Femur (tissue), 1 donor: ENCODE data around the gene FLNC.

ENCODE experiments used
- DNase-seq: peaks from one replicate; pipeline ENCODE4 v3.0.0-alpha.2; 2017

Gene FLNC

DNA sequence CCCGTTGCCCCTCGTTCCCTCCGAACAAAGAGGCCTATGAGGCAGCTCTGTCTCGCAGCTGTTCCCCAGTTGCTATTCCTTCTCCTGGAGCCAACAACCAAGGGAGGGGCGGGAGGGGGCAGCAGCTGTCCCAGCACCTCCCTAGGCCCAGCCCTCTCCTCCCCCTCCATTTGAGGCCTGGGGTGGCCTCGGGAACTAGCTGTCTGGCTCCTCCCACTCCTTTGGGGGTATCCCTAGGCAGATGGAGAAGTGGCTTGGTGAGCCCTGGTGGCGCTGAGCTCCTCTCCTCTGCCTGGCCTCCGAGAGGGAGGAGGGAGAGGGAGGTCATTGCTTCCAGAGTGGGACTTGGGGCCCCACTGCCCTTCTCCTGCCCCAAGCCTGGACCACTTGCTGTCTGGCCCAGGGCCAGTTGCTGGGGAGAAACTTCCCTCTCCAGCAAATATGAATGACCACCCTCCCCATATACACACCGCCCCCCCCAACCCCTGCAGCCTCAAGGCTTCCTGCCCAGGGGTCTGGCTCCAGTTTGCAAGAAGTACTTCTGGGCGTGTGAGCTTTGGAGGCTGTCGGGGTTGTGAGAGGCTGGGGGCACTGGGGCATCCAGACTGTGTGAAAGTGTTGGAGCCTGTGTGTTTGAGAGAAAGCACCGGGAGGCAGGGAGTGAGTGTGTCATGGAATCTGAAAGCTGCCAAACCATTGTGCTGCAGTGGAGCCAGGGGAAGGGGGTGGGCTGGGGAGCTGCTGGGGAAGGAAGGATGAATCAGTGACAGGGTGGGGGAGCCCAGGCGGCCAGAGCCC, 3.1 kb downstream of the FLNC start:
- peak; percentile 94 for DNase-seq

DNA sequence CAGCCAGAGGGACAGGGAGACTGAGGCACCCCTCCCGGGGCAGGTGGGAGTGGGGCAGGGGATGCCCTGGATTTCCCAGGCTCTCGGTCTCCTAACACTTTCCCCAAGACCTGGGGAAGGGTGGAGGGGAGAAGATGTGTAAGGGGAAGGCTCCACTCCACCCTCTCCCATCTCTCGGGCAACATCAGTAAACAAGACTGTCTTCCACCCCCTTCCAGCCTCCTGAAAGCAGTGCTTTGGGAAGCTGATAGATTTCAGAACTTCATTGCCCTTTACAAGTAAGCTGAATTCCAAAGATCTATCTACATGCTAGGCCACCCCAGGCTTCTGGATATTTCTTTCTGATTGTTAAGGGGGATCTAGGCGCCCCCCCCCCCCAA, 3.7 kb downstream of the FLNC start:
- DNase-seq = no peak

DNA sequence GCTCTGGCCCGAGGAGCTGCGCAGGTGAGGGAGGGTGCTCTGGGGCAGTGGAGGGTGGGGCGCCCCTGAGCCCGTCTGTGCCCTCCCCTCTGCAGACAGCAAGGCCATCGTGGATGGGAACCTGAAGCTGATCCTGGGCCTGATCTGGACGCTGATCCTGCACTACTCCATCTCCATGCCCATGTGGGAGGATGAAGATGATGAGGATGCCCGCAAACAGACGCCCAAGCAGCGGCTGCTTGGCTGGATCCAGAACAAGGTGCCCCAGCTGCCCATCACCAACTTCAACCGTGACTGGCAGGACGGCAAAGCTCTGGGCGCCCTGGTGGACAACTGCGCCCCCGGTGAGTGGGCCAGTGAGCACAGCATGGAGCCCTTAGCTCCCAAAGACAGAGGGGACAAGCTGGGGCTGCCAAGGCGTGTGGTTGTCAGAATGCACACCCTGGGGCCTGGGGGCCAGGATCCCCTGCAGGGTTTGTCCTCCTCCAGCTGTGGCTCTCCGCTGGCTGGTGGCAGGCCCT, 5.1 kb downstream of the FLNC start:
- DNase-seq = peak; percentile 17

DNA sequence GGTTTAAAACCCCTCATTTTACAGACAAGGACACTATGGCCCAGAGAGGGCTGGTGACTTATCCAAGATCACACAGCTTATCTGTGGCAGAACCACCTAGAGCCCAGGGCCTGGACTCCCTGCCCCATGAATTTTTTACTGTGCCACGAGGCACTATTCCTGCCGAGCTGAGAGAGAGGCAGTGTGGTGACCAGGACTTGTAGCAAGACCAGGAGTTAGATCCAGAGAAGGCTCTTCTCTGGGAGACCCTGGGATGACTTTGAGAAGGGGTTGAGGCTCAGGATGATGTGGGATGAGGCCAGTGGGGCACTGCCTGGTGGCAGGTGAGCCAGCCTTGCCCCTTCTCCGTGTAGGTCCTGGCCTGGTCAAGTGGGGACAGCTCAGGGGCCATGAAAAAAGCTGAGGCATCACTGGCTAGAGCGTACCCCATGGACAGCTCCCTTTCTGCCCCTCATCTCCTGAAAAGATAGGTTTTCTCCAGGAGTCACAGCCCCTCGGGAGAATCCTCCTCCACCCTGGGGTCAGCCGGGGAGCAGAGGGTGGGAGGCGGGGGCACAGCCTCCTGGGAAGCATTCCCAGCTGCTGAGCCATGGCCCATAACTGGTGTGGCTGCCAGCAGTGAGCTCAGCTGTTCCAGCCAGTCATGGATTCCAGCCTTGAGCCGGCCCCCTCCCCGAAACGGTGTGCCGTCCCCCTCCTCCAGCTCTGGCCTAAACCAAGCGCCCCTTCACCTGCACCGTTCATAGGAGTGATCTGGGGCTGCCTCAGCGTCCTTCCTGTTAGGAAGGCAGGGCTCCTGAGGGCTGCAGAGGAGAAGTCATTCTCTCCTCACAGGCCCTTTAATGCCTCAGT, 5.8 kb downstream of the FLNC start:
- DNase-seq = peak; percentile 83

DNA sequence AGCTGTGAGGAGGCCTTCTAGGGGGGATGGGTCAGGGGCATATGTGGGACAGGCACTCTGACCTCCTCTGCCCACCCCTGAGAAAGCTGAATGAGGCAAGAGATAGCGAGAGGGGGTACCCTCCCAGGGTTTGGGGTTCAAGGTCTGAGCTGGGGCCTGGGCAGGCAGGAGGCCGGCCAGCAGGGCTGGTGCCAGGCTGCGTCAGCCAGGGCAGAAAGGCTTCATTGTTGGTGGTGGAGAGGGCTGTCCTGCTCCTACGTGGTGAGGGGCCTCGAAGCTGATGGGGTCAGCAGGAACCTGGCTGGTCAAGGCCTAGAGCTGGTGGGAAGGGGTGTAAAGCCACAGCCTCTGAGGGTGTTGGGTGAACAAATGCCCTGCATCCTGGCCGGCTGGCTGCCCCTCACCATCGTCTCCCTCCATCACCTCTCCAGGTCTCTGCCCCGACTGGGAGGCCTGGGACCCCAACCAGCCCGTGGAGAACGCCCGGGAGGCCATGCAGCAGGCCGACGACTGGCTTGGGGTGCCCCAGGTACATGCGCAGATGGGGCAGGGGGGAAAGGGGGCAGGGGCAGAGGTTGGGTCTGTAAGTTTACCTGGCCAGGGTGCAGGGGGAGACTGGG, 6.6 kb downstream of the FLNC start:
- no peak for DNase-seq

DNA sequence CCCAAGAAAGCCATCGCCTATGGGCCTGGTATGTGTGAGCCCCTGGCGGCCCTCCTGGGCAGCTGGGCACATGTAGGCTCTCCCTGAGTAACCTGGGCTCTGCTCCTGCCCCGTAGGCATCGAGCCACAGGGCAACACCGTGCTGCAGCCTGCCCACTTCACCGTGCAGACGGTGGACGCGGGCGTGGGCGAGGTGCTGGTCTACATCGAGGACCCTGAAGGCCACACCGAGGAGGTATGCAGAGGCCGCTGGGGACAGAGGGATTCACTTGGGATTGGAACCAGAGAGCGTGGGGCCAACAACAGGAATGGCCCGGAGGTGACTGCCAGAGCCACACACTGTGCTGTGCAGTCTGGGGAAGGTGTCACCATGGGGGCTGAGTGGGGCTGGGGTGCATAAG, 7.3 kb downstream of the FLNC start:
- DNase-seq = no peak

DNA sequence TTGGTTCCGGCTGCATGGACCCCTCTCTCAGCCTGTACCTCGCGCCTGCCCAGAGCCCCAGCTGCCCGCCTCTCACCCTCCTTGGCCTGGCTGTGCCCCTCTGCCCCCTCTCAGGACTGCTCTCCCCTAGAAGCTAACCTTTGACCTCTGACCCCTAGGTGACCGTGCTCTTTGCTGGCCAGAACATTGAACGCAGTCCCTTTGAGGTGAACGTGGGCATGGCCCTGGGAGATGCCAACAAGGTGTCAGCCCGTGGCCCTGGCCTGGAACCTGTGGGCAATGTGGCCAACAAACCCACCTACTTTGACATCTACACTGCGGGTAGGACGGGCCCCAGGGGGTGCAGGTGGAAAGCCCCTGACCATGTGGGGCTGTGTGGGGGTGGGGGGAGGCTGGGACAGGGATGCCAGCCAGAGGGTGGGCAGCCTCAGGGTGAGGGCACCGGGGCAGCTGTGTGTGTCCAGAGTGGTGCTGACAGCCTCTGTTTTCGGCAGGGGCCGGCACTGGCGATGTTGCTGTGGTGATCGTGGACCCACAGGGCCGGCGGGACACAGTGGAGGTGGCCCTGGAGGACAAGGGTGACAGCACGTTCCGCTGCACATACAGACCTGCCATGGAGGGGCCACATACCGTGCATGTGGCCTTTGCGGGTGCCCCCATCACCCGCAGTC, 8.0 kb downstream of the FLNC start:
- DNase-seq = no peak

DNA sequence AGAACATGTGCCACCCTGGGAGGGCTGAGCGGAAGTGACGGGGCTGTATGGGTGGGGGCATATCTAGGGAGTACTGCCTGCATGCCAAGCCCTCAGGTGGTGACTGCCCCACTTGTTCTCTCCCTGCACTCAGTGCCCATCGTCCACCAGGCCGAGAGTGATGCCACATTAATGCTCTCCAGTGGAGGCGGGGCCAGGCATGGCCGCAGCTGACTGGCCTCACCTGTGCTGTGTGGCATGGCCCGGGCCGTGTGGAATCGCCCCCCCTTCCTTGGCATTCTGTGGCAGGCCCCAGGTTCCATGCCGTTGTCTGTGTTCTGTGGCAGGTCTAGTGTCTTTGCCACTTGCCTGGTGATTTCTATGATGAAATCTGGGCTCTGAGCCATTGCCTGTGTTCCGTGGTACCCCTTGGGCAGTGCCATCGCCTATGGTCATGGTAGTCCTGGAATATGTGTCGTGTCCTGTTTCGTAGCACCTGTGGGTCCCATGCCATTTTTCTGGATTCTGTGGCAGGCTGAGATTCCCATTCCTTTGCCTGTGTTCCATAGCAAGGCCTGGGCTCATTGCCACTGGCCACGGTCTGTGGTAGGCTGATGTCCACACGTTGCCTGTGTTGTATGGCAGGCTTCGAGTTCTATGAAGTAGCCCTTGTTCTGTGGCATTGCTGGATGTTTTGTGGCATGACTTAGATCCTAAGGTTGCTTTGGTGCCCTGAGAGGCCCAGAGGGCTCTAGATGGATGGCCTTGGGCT, 8.9 kb downstream of the FLNC start:
- no peak for DNase-seq

DNA sequence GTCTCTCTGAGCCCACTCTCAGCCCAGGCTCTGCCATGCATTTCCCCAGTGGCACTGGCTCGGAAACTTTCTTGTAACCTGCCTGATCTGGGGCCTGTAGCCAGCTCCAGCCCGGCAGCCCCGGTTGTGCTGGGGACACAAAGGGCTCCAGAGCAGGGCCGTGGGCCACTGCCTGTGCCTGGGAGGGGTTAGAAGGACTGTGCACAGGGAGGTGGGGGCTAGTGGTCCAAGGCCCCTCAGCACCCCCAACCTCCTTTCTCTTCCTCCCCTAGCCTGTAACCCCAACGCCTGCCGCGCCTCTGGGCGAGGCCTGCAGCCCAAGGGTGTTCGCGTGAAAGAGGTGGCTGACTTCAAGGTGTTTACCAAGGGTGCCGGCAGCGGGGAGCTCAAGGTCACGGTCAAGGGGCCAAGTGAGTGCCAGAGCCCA, 9.6 kb downstream of the FLNC start:
- DNase-seq = no peak

DNA sequence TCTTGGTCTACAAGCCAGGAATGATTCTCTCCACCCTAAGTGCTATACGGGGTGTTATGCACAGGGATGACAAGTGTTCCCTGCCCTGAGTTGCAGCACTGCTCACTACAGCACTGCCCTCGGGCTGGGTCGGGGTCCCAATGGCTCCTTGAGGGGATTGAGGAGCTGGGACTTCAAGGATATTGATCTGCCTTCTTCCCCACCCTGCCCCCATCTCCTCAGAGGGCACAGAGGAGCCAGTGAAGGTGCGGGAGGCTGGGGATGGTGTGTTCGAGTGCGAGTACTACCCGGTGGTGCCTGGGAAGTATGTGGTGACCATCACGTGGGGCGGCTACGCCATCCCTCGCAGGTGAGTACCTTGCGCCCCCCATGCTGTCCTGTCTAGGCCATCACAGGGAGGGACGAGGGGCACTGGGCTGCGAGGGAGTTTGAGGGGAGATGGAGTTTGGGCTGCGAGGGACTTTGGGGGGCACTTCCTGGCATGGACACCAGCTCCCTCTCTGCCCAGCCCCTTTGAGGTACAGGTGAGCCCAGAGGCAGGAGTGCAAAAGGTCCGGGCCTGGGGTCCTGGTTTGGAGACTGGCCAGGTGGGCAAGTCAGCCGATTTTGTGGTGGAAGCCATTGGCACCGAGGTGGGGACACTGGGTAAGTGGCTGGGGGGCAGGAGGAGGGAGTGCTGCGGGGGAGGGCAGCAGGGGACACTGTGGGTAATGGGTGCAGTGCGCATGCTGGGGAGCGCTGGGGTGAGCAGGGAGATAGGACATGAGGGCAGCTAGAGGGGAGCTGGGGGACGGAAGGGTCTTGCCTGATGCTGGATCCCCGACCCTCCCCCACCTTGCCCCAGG, 10.3 kb downstream of the FLNC start:
- no peak for DNase-seq

DNA sequence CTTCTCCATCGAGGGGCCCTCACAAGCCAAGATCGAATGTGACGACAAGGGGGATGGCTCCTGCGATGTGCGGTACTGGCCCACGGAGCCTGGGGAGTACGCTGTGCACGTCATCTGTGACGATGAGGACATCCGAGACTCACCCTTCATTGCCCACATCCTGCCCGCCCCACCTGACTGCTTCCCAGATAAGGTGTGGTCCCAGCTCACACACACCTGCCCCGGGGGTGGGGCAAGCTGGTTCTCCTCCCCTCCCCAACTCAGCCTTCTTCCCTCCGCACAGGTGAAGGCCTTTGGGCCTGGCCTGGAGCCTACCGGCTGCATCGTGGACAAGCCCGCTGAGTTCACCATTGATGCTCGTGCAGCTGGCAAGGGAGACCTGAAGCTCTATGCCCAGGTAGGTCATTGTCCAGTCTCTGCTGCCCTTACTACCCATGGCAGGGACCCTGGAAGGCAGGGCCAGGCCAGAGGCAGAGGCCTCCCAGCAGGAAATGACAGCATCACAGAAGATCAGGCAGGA, 11.0 kb downstream of the FLNC start:
- DNase-seq = no peak

DNA sequence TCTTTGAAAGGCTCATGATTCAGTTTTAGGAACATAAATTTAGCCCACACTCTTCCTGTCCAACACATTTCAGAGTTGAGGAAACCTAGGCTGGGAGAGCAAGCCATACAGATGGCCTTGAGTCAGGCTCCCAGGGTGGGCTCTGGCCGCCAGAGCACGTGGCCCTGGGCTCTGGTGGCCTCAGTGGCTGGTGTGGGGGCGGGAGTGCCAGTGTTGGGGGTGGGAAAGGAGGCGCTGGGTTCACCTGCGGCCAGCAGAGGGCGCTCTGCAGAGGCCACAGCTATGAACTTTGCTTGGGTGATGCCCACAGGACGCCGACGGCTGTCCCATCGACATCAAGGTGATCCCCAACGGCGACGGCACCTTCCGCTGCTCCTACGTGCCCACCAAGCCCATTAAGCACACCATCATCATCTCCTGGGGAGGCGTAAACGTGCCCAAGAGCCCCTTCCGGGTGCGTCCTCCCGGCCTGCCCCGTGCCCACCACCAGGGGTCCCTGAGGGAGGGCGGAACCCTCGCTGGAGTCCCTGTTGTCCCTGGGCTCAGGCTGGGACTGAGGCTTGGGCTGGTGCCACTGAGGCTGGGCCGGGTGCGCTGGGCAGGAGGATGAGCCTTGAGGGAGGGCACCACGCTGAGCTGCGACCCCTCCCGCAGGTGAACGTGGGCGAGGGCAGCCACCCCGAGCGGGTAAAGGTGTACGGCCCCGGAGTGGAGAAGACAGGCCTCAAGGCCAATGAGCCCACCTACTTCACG, 11.9 kb downstream of the FLNC start:
- DNase-seq = no peak

DNA sequence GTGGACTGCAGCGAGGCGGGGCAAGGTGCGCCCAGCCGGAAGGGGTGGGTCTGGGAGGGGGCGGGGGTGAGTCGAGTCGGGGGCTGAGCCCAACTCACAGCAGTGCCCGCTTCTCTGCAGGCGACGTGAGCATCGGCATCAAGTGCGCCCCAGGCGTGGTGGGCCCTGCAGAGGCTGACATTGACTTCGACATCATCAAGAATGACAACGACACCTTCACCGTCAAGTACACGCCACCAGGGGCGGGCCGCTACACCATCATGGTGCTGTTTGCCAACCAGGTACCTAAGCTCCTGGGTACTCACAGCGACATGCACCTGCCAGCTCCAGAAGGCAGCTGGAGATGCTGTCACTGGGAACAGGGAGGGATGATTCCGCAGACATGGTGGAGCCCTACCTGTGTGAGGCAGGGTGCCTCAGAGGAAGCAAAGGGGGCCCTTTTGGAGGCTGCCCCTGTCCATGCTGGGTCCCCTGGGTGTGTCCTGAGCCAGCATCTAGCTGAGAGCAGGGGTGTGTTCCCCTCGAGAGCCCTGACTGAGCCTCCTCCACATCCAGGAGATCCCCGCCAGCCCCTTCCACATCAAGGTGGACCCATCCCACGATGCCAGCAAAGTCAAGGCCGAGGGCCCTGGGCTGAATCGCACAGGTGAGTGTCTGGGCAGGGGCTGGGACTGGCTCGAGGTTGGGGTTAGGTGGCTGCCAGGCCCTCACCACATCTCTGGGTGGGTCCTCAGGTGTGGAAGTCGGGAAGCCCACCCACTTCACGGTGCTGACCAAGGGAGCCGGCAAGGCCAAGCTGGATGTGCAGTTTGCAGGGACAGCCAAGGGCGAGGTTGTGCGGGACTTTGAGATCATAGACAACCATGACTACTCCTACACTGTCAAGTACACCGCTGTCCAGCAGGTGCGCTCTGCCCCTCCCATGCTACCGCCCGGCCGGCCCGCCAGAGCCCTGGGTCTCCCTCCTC, 12.8 kb downstream of the FLNC start:
- no peak for DNase-seq

DNA sequence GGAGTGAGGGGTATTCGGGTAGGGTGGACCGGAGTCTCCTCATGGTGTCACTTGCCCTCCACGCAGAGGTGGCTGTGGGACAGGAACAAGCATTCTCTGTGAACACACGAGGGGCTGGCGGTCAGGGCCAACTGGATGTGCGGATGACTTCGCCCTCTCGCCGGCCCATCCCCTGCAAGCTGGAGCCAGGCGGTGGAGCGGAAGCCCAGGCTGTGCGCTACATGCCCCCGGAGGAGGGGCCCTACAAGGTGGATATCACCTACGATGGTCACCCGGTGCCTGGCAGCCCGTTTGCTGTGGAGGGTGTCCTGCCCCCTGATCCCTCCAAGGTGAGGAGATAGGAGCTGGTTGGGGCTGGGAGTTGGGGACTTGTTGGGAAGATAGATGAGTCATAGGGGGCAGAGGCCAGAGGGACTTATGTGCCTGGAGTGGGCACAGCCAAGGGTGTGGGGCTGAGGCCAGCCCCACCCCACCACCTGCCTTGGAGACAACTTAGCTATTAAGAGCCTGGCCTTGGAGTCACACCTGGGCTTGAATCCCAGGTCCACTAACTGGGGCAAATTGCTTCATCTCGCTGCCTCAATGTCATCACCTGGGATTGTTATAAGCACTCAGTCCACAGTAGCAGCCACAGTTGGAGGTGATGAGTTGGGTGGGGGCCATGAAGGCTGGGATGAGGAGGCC, 13.9 kb downstream of the FLNC start:
- no peak for DNase-seq

DNA sequence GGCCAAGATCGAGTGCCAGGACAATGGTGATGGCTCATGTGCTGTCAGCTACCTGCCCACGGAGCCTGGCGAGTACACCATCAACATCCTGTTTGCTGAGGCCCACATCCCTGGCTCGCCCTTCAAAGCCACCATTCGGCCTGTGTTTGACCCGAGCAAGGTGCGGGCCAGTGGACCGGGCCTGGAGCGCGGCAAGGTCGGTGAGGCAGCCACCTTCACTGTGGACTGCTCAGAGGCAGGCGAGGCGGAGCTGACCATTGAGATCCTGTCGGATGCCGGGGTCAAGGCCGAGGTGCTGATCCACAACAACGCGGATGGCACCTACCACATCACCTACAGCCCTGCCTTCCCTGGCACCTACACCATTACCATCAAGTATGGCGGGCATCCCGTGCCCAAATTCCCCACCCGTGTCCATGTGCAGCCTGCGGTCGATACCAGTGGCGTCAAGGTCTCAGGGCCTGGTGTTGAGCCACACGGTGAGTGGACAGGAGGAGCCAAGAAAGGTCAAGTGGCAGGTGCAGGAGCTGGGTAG, 14.6 kb downstream of the FLNC start:
- DNase-seq = no peak

DNA sequence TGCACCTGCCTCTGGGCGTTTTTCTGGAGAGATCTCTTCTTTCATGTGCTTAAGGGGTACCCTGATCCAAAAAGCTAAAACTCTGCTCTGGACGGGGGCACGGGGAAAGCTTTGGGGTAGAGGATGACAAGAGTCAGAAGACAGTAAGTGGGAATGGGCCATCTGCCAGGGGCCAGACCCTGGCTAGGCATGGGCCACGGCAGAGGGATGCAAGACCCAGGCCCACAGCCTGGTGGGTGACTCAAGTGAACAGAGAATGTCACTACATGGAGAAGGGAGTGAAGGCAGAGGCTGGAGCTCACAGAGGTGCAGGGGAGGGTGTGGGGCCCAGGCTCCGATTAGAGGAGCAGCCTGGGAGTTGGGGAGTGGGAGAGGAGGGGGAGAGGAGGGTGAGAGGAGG, 15.3 kb downstream of the FLNC start:
- no peak for DNase-seq

DNA sequence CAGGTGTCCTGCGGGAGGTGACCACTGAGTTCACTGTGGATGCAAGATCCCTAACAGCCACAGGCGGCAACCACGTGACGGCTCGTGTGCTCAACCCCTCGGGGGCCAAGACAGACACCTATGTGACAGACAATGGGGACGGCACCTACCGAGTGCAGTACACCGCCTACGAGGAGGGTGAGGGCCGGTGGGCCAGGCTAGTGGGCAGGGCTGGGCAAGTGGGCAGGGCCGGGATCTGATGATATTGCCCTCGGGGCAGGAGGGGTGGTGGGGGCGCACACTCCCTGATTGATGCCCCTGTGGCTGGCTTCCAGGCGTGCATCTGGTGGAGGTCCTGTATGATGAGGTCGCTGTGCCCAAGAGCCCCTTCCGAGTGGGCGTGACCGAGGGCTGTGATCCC, 15.8 kb downstream of the FLNC start:
- DNase-seq = no peak
